Mesenteric fat pad (tissue), 1 donor: Measurements from ENCODE around the gene FAR2. TPM values are rescaled to one million over a fixed set of nuclear protein-coding genes. Genes with fewer than 3 reads are reported as not detected.

Experiments
- total RNA-seq: library from RNA; stranded (reverse); fragmentation: NEBNext Ultra II Directional; extraction: Animal tissue kit (Norgen Biotek cat#: 25700); gene quantifications from one replicate; pipeline ENCODE4 v1.2.1, GENCODE V29; 2021
- donor health status: DM: yes; HTN: yes; CAD: no.

Gene FAR2
- total RNA-seq, 1 donor from 2014 or later, result 14.2 TPM

Other genes starting within 250 kb of the FAR2 start
- gene ERGIC2, start 231.9 kb downstream of the FAR2 start, total RNA-seq, result 94.4 TPM